HG03520 (cell line): ENCODE results near the gene LRRC36.

ENCODE experiments used
- ATAC-seq: cut with Tn5 transposase; IDR thresholded peaks from one replicate; pipeline ENCODE4 v1.9.1; 2021; ENCODE audit warnings: mild to moderate bottlenecking, moderate library complexity; ENCODE audit not compliant: unreplicated experiment

The LRRC36 gene

GRCh38 chr16:67291461-67291860, 35.2 kb upstream of the LRRC36 start:
- ATAC-seq = no peak

- ATAC-seq = no peak
Observed at GRCh38 chr16:67294171-67294757, 32.4 kb upstream of the LRRC36 start.

- no peak for ATAC-seq
Observed at GRCh38 chr16:67294938-67295361, 31.7 kb upstream of the LRRC36 start.

- no peak for ATAC-seq
Observed at GRCh38 chr16:67296420-67296819, 30.2 kb upstream of the LRRC36 start.

- ATAC-seq = no peak
Observed at GRCh38 chr16:67298277-67298676, 28.3 kb upstream of the LRRC36 start.

GRCh38 chr16:67299269-67299668, 27.3 kb upstream of the LRRC36 start:
- ATAC-seq = no peak

GRCh38 chr16:67301080-67301782, 25.4 kb upstream of the LRRC36 start:
- ATAC-seq = no peak

GRCh38 chr16:67302076-67302475, 24.5 kb upstream of the LRRC36 start:
- no peak for ATAC-seq

- ATAC-seq = no peak
Observed at GRCh38 chr16:67302970-67303369, 23.6 kb upstream of the LRRC36 start.

- no peak for ATAC-seq
Observed at GRCh38 chr16:67304020-67304419, 22.6 kb upstream of the LRRC36 start.

- no peak for ATAC-seq
Observed at GRCh38 chr16:67305216-67306071, 21.2 kb upstream of the LRRC36 start.

GRCh38 chr16:67310561-67310960, 16.1 kb upstream of the LRRC36 start:
- no peak for ATAC-seq

GRCh38 chr16:67311607-67312488, 14.8 kb upstream of the LRRC36 start:
- ATAC-seq = peak; percentile 71

- no peak for ATAC-seq
Observed at GRCh38 chr16:67312719-67313118, 13.9 kb upstream of the LRRC36 start.

GRCh38 chr16:67317853-67318252, 8.8 kb upstream of the LRRC36 start:
- ATAC-seq = no peak

GRCh38 chr16:67326115-67326471, 522 bp upstream of the LRRC36 start:
- ATAC-seq = no peak

GRCh38 chr16:67327743-67328142, 1.1 kb downstream of the LRRC36 start:
- ATAC-seq = no peak

GRCh38 chr16:67329901-67330300, 3.3 kb downstream of the LRRC36 start:
- ATAC-seq = no peak

GRCh38 chr16:67333315-67333714, 6.7 kb downstream of the LRRC36 start:
- ATAC-seq = no peak

- no peak for ATAC-seq
Observed at GRCh38 chr16:67336116-67336515, 9.5 kb downstream of the LRRC36 start.

- no peak for ATAC-seq
Observed at GRCh38 chr16:67336648-67337047, 10.0 kb downstream of the LRRC36 start.
